IMR-90 (cell line): ENCODE data around the gene VILL. TPM values are rescaled to one million over a fixed set of nuclear protein-coding genes. Genes with fewer than 3 reads are reported as not detected.

Experiments
- ATAC-seq: fragments of 200-7000 bp; cut with Tn5 transposase; 2 replicates; pipeline ENCODE4 v1.9.1; 2020; ENCODE audit warnings: low read depth, mild to moderate bottlenecking, moderate library complexity
- BruUV-seq: library from RNA; stranded (reverse); fragments of 400-500 nt; replicated peaks from 2 replicates; lab custom pipeline; 2021; lab: Mats Ljungman, UMichigan
- CTCF ChIA-PET: fragments of 300-600 bp; formaldehyde crosslinking; extraction: SDS; loops from one replicate; lab custom pipeline; 2021; ENCODE audit warnings: antibody characterized with exemption; lab: Yijun Ruan, JAX
- POLR2A ChIA-PET: fragments of 300-600 bp; sonication (Branson Sonifier 250); formaldehyde crosslinking; loops from one replicate; lab custom pipeline; 2022; ENCODE audit warnings: antibody characterized with exemption; ENCODE audit not compliant: unreplicated experiment; lab: Charles Lee
- DNase-seq: peaks from one replicate; pipeline ENCODE4 v3.0.0; 2013
- H2AFZ ChIP-seq: replicated peaks from 2 replicates; pipeline ENCODE3; 2013; ENCODE audit warnings: low read length, mild to moderate bottlenecking; ENCODE audit not compliant: poor library complexity
- H2AK5ac ChIP-seq: 2 replicates; pipeline ENCODE4 v1.6.1; 2013; ENCODE audit warnings: low read depth, low read length, inconsistent platforms
- H2AK9ac ChIP-seq: replicated peaks from 2 replicates; pipeline ENCODE3; 2013; ENCODE audit warnings: mild to moderate bottlenecking, low read depth, low read length, moderate library complexity; ENCODE audit not compliant: poor library complexity
- H2BK120ac ChIP-seq: 2 replicates; pipeline ENCODE4 v1.6.1; 2013; ENCODE audit warnings: low read depth, low read length, inconsistent platforms
- H2BK15ac ChIP-seq: 3 replicates; pipeline ENCODE4 v1.6.1; 2013; ENCODE audit warnings: low read depth, low read length, inconsistent platforms
- H2BK20ac ChIP-seq: 2 replicates; pipeline ENCODE4 v1.6.1; 2013; ENCODE audit warnings: low read depth, mild to moderate bottlenecking, inconsistent platforms, low read length, moderate library complexity
- H2BK5ac ChIP-seq: 2 replicates; pipeline ENCODE4 v1.6.1; 2013; ENCODE audit warnings: mild to moderate bottlenecking, low read depth, low read length, inconsistent platforms; ENCODE audit not compliant: poor library complexity, severe bottlenecking
- H3K14ac ChIP-seq: replicated peaks from 2 replicates; pipeline ENCODE4 v1.6.1; 2013; ENCODE audit warnings: low read depth, low read length, inconsistent platforms
- H3K18ac ChIP-seq: 2 replicates; pipeline ENCODE4 v1.6.1; 2013; ENCODE audit warnings: low read depth, low read length, control low read depth
- H3K23ac ChIP-seq: 2 replicates; pipeline ENCODE4 v1.6.1; 2013; ENCODE audit warnings: low read depth, low read length, inconsistent platforms
- H3K27ac ChIP-seq: 2 replicates; pipeline ENCODE4 v1.5.1; 2013; ENCODE audit warnings: mild to moderate bottlenecking, control low read depth, low read length; ENCODE audit not compliant: insufficient read depth
- H3K27me3 ChIP-seq: 2 replicates; pipeline ENCODE4 v1.6.1; 2013; ENCODE audit warnings: low read length; ENCODE audit not compliant: control insufficient read depth, insufficient read depth
- H3K36me3 ChIP-seq: 2 replicates; pipeline ENCODE4 v1.6.1; 2013; ENCODE audit warnings: low read length, mixed read lengths; ENCODE audit not compliant: control insufficient read depth, insufficient read depth
- H3K4ac ChIP-seq: 2 replicates; pipeline ENCODE4 v1.6.1; 2013; ENCODE audit warnings: low read depth, low read length, inconsistent platforms
- H3K4me1 ChIP-seq: 2 replicates; pipeline ENCODE4 v1.6.1; 2013; ENCODE audit warnings: low read length, mixed read lengths; ENCODE audit not compliant: control insufficient read depth, insufficient read depth
- H3K4me2 ChIP-seq: 2 replicates; pipeline ENCODE4 v1.6.1; 2013; ENCODE audit warnings: low read depth, mild to moderate bottlenecking, control low read depth, low read length, moderate library complexity
- H3K4me3 ChIP-seq: 2 replicates; pipeline ENCODE4 v1.5.1; 2013; ENCODE audit warnings: low read depth, mild to moderate bottlenecking, control low read depth, low read length, moderate library complexity; ENCODE audit not compliant: insufficient read depth
- H3K56ac ChIP-seq: 2 replicates; pipeline ENCODE4 v1.6.1; 2013; ENCODE audit warnings: low read length, inconsistent platforms; ENCODE audit not compliant: insufficient read depth; ENCODE audit errors: extremely low read depth
- H3K79me1 ChIP-seq, 2 experiments: 2 replicates each; pipeline ENCODE4 v1.6.1; 2013; ENCODE audit warnings: low read length in 2 of 2, inconsistent platforms in 1 of 2, low read depth in 1 of 2
- H3K9ac ChIP-seq: 2 replicates; pipeline ENCODE4 v1.6.1; 2013; ENCODE audit warnings: low read depth, low read length, control low read depth
- H3K9me1 ChIP-seq: 2 replicates; pipeline ENCODE4 v1.6.1; 2013; ENCODE audit warnings: low read length, inconsistent platforms; ENCODE audit not compliant: insufficient read depth
- H3K9me3 ChIP-seq: 2 replicates; pipeline ENCODE4 v1.6.1; 2013; ENCODE audit warnings: low read length; ENCODE audit not compliant: control insufficient read depth, insufficient read depth
- H4K20me1 ChIP-seq: 2 replicates; pipeline ENCODE4 v1.6.1; 2013; ENCODE audit warnings: low read length, inconsistent platforms; ENCODE audit not compliant: insufficient read depth
- H4K5ac ChIP-seq: 2 replicates; pipeline ENCODE4 v1.6.1; 2013; ENCODE audit warnings: mild to moderate bottlenecking, low read depth, low read length, control low read depth
- H4K8ac ChIP-seq, 2 experiments: 2 replicates each; pipeline ENCODE4 v1.6.1; 2013; ENCODE audit warnings: low read depth in 2 of 2, low read length in 2 of 2, control low read depth in 1 of 2, inconsistent platforms in 1 of 2
- H4K91ac ChIP-seq: 2 replicates; pipeline ENCODE4 v1.6.1; 2013; ENCODE audit warnings: low read depth, low read length, inconsistent platforms; ENCODE audit not compliant: insufficient read depth
- ELK1 ChIP-seq: fragments of 150-350 bp; IDR thresholded peaks from 2 replicates; pipeline ENCODE4 v1.6.1; 2016; ENCODE audit warnings: low read depth, mild to moderate bottlenecking, low read length, moderate library complexity, borderline replicate concordance
- FOS ChIP-seq: fragments of 150-350 bp; IDR thresholded peaks from 2 replicates; pipeline ENCODE4 v1.6.1; 2016; ENCODE audit warnings: low read depth, low read length
- MAFK ChIP-seq: IDR thresholded peaks from 2 replicates; pipeline ENCODE4 v1.6.1; 2012; ENCODE audit warnings: low read depth, low read length, improper control_type of control experiment
- RCOR1 ChIP-seq: IDR thresholded peaks from 2 replicates; pipeline ENCODE4 v1.6.1; 2012; ENCODE audit warnings: mild to moderate bottlenecking, low read length, improper control_type of control experiment; ENCODE audit not compliant: insufficient replicate concordance
- RFX5 ChIP-seq: IDR thresholded peaks from 2 replicates; pipeline ENCODE4 v1.8.0; 2012; ENCODE audit warnings: low read depth, mild to moderate bottlenecking, low read length, moderate library complexity
- SMC3 ChIP-seq: fragments of 150-350 bp; IDR thresholded peaks from 2 replicates; pipeline ENCODE4 v1.6.1; 2016; ENCODE audit warnings: low read depth, mild to moderate bottlenecking, antibody characterized with exemption, low read length, moderate library complexity
- USF2 ChIP-seq: fragments of 150-350 bp; IDR thresholded peaks from 2 replicates; pipeline ENCODE4 v1.6.1; 2017; ENCODE audit warnings: mild to moderate bottlenecking, antibody characterized with exemption, low read length, low read depth
- WGBS, 2 experiments: methylation state at CpG; one replicate each; pipeline versions ENCODE4 v1.1.5 to v1.1.7; 2013; ENCODE audit warnings: missing lambda C conversion rate in 2 of 2; ENCODE audit not compliant: insufficient read length in 1 of 2; ENCODE audit errors: extremely low coverage in 2 of 2; 5-methylcytosine and 5-hydroxymethylcytosine counted together
- dilution Hi-C: fragments of 300-500 bp; cut with HindIII; formaldehyde crosslinking; loops from one replicate; pipeline ENCODE4 v1.14.3; 2018; ENCODE audit warnings: low sequenced_read_pairs; ENCODE audit not compliant: unreplicated experiment
- in situ Hi-C: fragments of 300-500 bp; cut with MboI; formaldehyde crosslinking; loops from 3 replicates; pipeline ENCODE4 v1.14.3; 2019; ENCODE audit warnings: low sequenced_read_pairs, inconsistent platforms, mixed read lengths
- intact Hi-C: fragments of 100-400 bp; cut with micrococcal nuclease; formaldehyde crosslinking; loops from 2 replicates; pipeline ENCODE4 v1.10.0; 2022
- polyA plus RNA-seq, 3 experiments: library from polyadenylated mRNA; depleted of rRNA; stranded (reverse); fragments of >200 nt; gene quantifications; 2 replicates each; pipeline ENCODE4 v1.2.3, GENCODE V29; 2012; ENCODE audit warnings: low replicate concordance in 1 of 3
- total RNA-seq: library from RNA; depleted of rRNA; stranded (reverse); fragments of >200 nt; gene quantifications from 2 replicates; pipeline ENCODE4 v1.2.3, GENCODE V29; 2012

Gene VILL
- total and polyA plus RNA-seq, 2 of the 4 experiments (the other 2 are of a cell fraction) = 2.3 to 4.7 TPM

- H3K56ac ChIP-seq = no peak overlapping the region
- no peak overlapping the region for H2BK120ac ChIP-seq
- H3K9me3 ChIP-seq = no peaks in the 10 kb centered on the region
- peaks cover 3 to 16% of the 10 kb centered on the region in 2 experiments; a peak in 2 of 4 replicates for H3K79me1 ChIP-seq
- no peak overlapping the region for H4K8ac ChIP-seq
- H2AFZ ChIP-seq = no peak overlapping the region
- intact Hi-C loops (no loop called here), dilution Hi-C loops (no loop called here), in situ Hi-C loops (no loop called here)
- no peak overlapping the region for H2BK5ac ChIP-seq
- no peak for DNase-seq
- H3K4me1 ChIP-seq = peaks cover 10% of the 10 kb centered on the region
- H3K23ac ChIP-seq = no peak overlapping the region
- H3K4ac ChIP-seq = no peak overlapping the region
- no peak overlapping the region for H3K9ac ChIP-seq
- H2BK20ac ChIP-seq = no peak overlapping the region
- H2BK15ac ChIP-seq = no peak overlapping the region
- H3K4me3 ChIP-seq = no peak overlapping the region
- CTCF ChIA-PET = no interaction called here
- no peak for TF ChIP-seq USF2
- no peak for TF ChIP-seq SMC3
- TF ChIP-seq FOS = no peak
- TF ChIP-seq RFX5 = no peak
- TF ChIP-seq ELK1 = no peak
- TF ChIP-seq RCOR1 = no peak
- TF ChIP-seq MAFK = no peak
- no peak for ATAC-seq
- H3K27me3 ChIP-seq = no peaks in the 10 kb centered on the region
- H3K36me3 ChIP-seq = peaks cover 10% of the 10 kb centered on the region
- no peak overlapping the region for H2AK5ac ChIP-seq
- POLR2A ChIA-PET = no interaction called here
- H3K4me2 ChIP-seq = no peak overlapping the region
- H3K18ac ChIP-seq = no peak overlapping the region
- BruUV-seq = no TSS peak
- 82% methylated on average over 3 of the region's 6 CpGs; no CpG with 5 or more reads in 1 of the 2 experiments for WGBS, 2 experiments
- H3K9me1 ChIP-seq = peaks cover 18% of the 10 kb centered on the region
- peaks cover 8% of the 10 kb centered on the region; the same call in 1 of the 2 replicates for H4K20me1 ChIP-seq
- no peak overlapping the region for H3K27ac ChIP-seq
- H4K5ac ChIP-seq = no peak overlapping the region
- H2AK9ac ChIP-seq = no peak overlapping the region
- no peak overlapping the region for H3K14ac ChIP-seq
- H4K91ac ChIP-seq = no peak overlapping the region
Measured at GRCh38 chr3:38000242-38000916, 9.8 kb downstream of the VILL start.
